ENCODE results near the gene TRMT2A.

The TRMT2A gene

GRCh38 chr22:20130731-20131596 lies 13.9 kb upstream of the TRMT2A start:
- Histone ChIP-seq H3K4me1 (ENCODE audit: control insufficient read depth, insufficient read depth, low read length) (peaks cover 16% of the 10 kb centered on the region), H3K27me3 (ENCODE audit: control insufficient read depth, insufficient read depth, low read length) (no peaks in the 10 kb centered on the region), H3K4me3 (ENCODE audit: low read length) (peak overlapping the region; percentile 95), H3K36me3 (ENCODE audit: insufficient read depth, low read length) (peaks cover 19% of the 10 kb centered on the region), H3K4me2 (ENCODE audit: low read length) (peak overlapping the region; percentile 99), H3K9me3 (replicated peaks; ENCODE audit: low read length) (no peaks in the 10 kb centered on the region), H3K9ac (ENCODE audit: low read depth, low read length) (peak overlapping the region; percentile 90)

- Histone ChIP-seq H3K4me1 (ENCODE audit: control insufficient read depth, insufficient read depth, low read length) (peaks cover 16% of the 10 kb centered on the region), H3K9me3 (replicated peaks; ENCODE audit: low read length) (no peaks in the 10 kb centered on the region), H3K9ac (ENCODE audit: low read depth, low read length) (no peak overlapping the region), H3K4me2 (ENCODE audit: low read length) (no peak overlapping the region), H3K4me3 (ENCODE audit: low read length) (no peak overlapping the region), H3K27me3 (ENCODE audit: control insufficient read depth, insufficient read depth, low read length) (no peaks in the 10 kb centered on the region), H3K36me3 (ENCODE audit: insufficient read depth, low read length) (peaks cover 26% of the 10 kb centered on the region)
Measured at GRCh38 chr22:20130319-20130718, 13.3 kb upstream of the TRMT2A start.

- peaks cover 32% of the 10 kb centered on the region for H3K36me3 ChIP-seq (ENCODE audit: insufficient read depth, low read length)
- no peak overlapping the region for H3K9ac ChIP-seq (ENCODE audit: low read depth, low read length)
- H3K4me3 ChIP-seq (ENCODE audit: low read length), result no peak overlapping the region
- H3K27me3 ChIP-seq (ENCODE audit: control insufficient read depth, insufficient read depth, low read length), result no peaks in the 10 kb centered on the region
- H3K4me1 ChIP-seq (ENCODE audit: control insufficient read depth, insufficient read depth, low read length), result peaks cover 16% of the 10 kb centered on the region
- H3K9me3 ChIP-seq (replicated peaks; ENCODE audit: low read length), result no peaks in the 10 kb centered on the region
- no peak overlapping the region for H3K4me2 ChIP-seq (ENCODE audit: low read length)
Measured at GRCh38 chr22:20129747-20130014, 12.7 kb upstream of the TRMT2A start.

GRCh38 chr22:20128902-20129746 lies 12.1 kb upstream of the TRMT2A start:
- Histone ChIP-seq H3K4me1 (ENCODE audit: control insufficient read depth, insufficient read depth, low read length) (peaks cover 16% of the 10 kb centered on the region), H3K27me3 (ENCODE audit: control insufficient read depth, insufficient read depth, low read length) (no peaks in the 10 kb centered on the region), H3K4me2 (ENCODE audit: low read length) (no peak overlapping the region), H3K4me3 (ENCODE audit: low read length) (no peak overlapping the region), H3K36me3 (ENCODE audit: insufficient read depth, low read length) (peaks cover 36% of the 10 kb centered on the region), H3K9ac (ENCODE audit: low read depth, low read length) (no peak overlapping the region), H3K9me3 (replicated peaks; ENCODE audit: low read length) (no peaks in the 10 kb centered on the region)

GRCh38 chr22:20128619-20128901 lies 11.5 kb upstream of the TRMT2A start:
- H3K36me3 ChIP-seq (ENCODE audit: insufficient read depth, low read length), result peaks cover 41% of the 10 kb centered on the region
- no peak overlapping the region for H3K9ac ChIP-seq (ENCODE audit: low read depth, low read length)
- no peaks in the 10 kb centered on the region for H3K27me3 ChIP-seq (ENCODE audit: control insufficient read depth, insufficient read depth, low read length)
- H3K9me3 ChIP-seq (replicated peaks; ENCODE audit: low read length), result no peaks in the 10 kb centered on the region
- H3K4me2 ChIP-seq (ENCODE audit: low read length), result no peak overlapping the region
- peaks cover 14% of the 10 kb centered on the region for H3K4me1 ChIP-seq (ENCODE audit: control insufficient read depth, insufficient read depth, low read length)
- no peak overlapping the region for H3K4me3 ChIP-seq (ENCODE audit: low read length)

- Histone ChIP-seq H3K4me1 (ENCODE audit: control insufficient read depth, insufficient read depth, low read length) (peaks cover 9% of the 10 kb centered on the region), H3K4me2 (ENCODE audit: low read length) (no peak overlapping the region), H3K9ac (ENCODE audit: low read depth, low read length) (no peak overlapping the region), H3K4me3 (ENCODE audit: low read length) (no peak overlapping the region), H3K27me3 (ENCODE audit: control insufficient read depth, insufficient read depth, low read length) (no peaks in the 10 kb centered on the region), H3K36me3 (ENCODE audit: insufficient read depth, low read length) (peaks cover 41% of the 10 kb centered on the region), H3K9me3 (replicated peaks; ENCODE audit: low read length) (no peaks in the 10 kb centered on the region)
Measured at GRCh38 chr22:20127869-20128618, 11.0 kb upstream of the TRMT2A start.

- Histone ChIP-seq H3K36me3 (ENCODE audit: insufficient read depth, low read length) (peaks cover 43% of the 10 kb centered on the region), H3K27me3 (ENCODE audit: control insufficient read depth, insufficient read depth, low read length) (no peaks in the 10 kb centered on the region), H3K4me2 (ENCODE audit: low read length) (no peak overlapping the region), H3K4me3 (ENCODE audit: low read length) (no peak overlapping the region), H3K9me3 (replicated peaks; ENCODE audit: low read length) (no peaks in the 10 kb centered on the region), H3K4me1 (ENCODE audit: control insufficient read depth, insufficient read depth, low read length) (peaks cover 3% of the 10 kb centered on the region), H3K9ac (ENCODE audit: low read depth, low read length) (no peak overlapping the region)
Measured at GRCh38 chr22:20127318-20127868, 10.4 kb upstream of the TRMT2A start.

GRCh38 chr22:20126284-20127029 lies 9.4 kb upstream of the TRMT2A start:
- H3K36me3 ChIP-seq (ENCODE audit: insufficient read depth, low read length), result peaks cover 52% of the 10 kb centered on the region
- no peak overlapping the region for H3K4me3 ChIP-seq (ENCODE audit: low read length)
- no peak overlapping the region for H3K9ac ChIP-seq (ENCODE audit: low read depth, low read length)
- no peaks in the 10 kb centered on the region for H3K9me3 ChIP-seq (replicated peaks; ENCODE audit: low read length)
- H3K4me1 ChIP-seq (ENCODE audit: control insufficient read depth, insufficient read depth, low read length), result peaks cover 3% of the 10 kb centered on the region
- H3K27me3 ChIP-seq (ENCODE audit: control insufficient read depth, insufficient read depth, low read length), result no peaks in the 10 kb centered on the region
- no peak overlapping the region for H3K4me2 ChIP-seq (ENCODE audit: low read length)

GRCh38 chr22:20125201-20126174 lies 8.5 kb upstream of the TRMT2A start:
- H3K4me1 ChIP-seq (ENCODE audit: control insufficient read depth, insufficient read depth, low read length), result no peaks in the 10 kb centered on the region
- no peak overlapping the region for H3K4me3 ChIP-seq (ENCODE audit: low read length)
- no peak overlapping the region for H3K9ac ChIP-seq (ENCODE audit: low read depth, low read length)
- no peaks in the 10 kb centered on the region for H3K9me3 ChIP-seq (replicated peaks; ENCODE audit: low read length)
- peaks cover 58% of the 10 kb centered on the region for H3K36me3 ChIP-seq (ENCODE audit: insufficient read depth, low read length)
- no peaks in the 10 kb centered on the region for H3K27me3 ChIP-seq (ENCODE audit: control insufficient read depth, insufficient read depth, low read length)
- no peak overlapping the region for H3K4me2 ChIP-seq (ENCODE audit: low read length)

- H3K36me3 ChIP-seq (ENCODE audit: insufficient read depth, low read length), result peaks cover 70% of the 10 kb centered on the region
Measured at GRCh38 chr22:20124083-20124787, 7.2 kb upstream of the TRMT2A start.

More at GRCh38 chr22:20124083-20124787, 7.2 kb upstream of the TRMT2A start:
- Histone ChIP-seq H3K4me1 (ENCODE audit: control insufficient read depth, insufficient read depth, low read length) (peaks cover 1% of the 10 kb centered on the region), H3K4me2 (ENCODE audit: low read length) (no peak overlapping the region), H3K9me3 (replicated peaks; ENCODE audit: low read length) (no peaks in the 10 kb centered on the region), H3K9ac (ENCODE audit: low read depth, low read length) (no peak overlapping the region), H3K27me3 (ENCODE audit: control insufficient read depth, insufficient read depth, low read length) (no peaks in the 10 kb centered on the region), H3K4me3 (ENCODE audit: low read length) (no peak overlapping the region)
